Psoas muscle (tissue), 8 donors: ENCODE measurements around the gene ARHGEF17. TPM values are rescaled to one million over a fixed set of nuclear protein-coding genes. Genes with fewer than 3 reads are reported as not detected.

ENCODE experiments used
- ATAC-seq, 4 donors: fragments of 200-7000 bp; cut with Tn5 transposase; one replicate each; pipeline ENCODE4 v1.9.1; 2020; ENCODE audit warnings: moderate library complexity in 3 of 4, mild to moderate bottlenecking in 2 of 4
- DNase-seq, 2 donors: peaks; one replicate each; pipeline ENCODE4 v3.0.0-alpha.2; 2020
- H3K27ac ChIP-seq: fragments of 200-600 bp; one replicate; pipeline ENCODE4 v1.8.0; 2022
- H3K27me3 ChIP-seq, 3 donors: fragments of 200-600 bp in 1 of 3; one replicate each; pipeline versions ENCODE4 v1.6.1 to v1.8.0; 2013 to 2022; ENCODE audit warnings: low read length in 2 of 3, mild to moderate bottlenecking in 2 of 3, moderate library complexity in 1 of 3; ENCODE audit not compliant: insufficient read depth in 3 of 3
- H3K36me3 ChIP-seq, 2 donors: fragments of 200-600 bp in 1 of 2; one replicate each; pipeline versions ENCODE4 v1.6.1 to v1.8.0; 2013 to 2022; ENCODE audit warnings: low read depth in 1 of 2, mild to moderate bottlenecking in 1 of 2, moderate library complexity in 1 of 2; ENCODE audit not compliant: insufficient read depth in 1 of 2
- H3K4me1 ChIP-seq: fragments of 200-600 bp; one replicate; pipeline ENCODE4 v1.8.0; 2022
- H3K4me3 ChIP-seq: fragments of 200-600 bp; one replicate; pipeline ENCODE4 v1.8.0; 2022; ENCODE audit warnings: mild to moderate bottlenecking
- H3K9me3 ChIP-seq: fragments of 200-600 bp; one replicate; pipeline ENCODE4 v1.8.0; 2022
- WGBS, 3 donors: extraction: QIAGEN DNeasy Blood & Tissue Kit; methylation state at CpG; one replicate each; pipeline versions ENCODE4 v1.1.6 to v1.1.7; 2013; 5-methylcytosine and 5-hydroxymethylcytosine counted together
- intact Hi-C, 2 donors: fragments of 100-400 bp; cut with DNase I; formaldehyde crosslinking; loops; one replicate each; pipeline versions ENCODE4 v1.11.0 to v1.14.2; 2022
- polyA plus RNA-seq, 3 donors: library from polyadenylated mRNA; stranded (reverse); fragments of 200-250 nt; gene quantifications; one replicate each; pipeline ENCODE4 v1.2.3, GENCODE V29; 2013
- total RNA-seq, 4 donors: library from RNA; stranded (reverse); fragmentation: NEBNext Ultra II Directional in 2 of 4; extraction: Animal tissue kit (Norgen Biotek cat#: 25700) in 2 of 4; gene quantifications; one replicate each; pipeline versions ENCODE4 v1.2.1 to v1.2.4, GENCODE V29; 2021 to 2023
- TF ChIP-seq, protein P1 (sequence below): fragments of 200-600 bp; IDR thresholded peaks from one replicate; pipeline ENCODE4 v1.8.0; 2022; ENCODE audit warnings: antibody characterized with exemption
- donor health status: healthy with polysubstance abuse.
- donor health status: DM: no; HTN: no; CAD: no; lungs with moderate emphysema.
- donor health status: Bipolar disorder and iron deficiency.
- donor health status: healthy.
- donor health status: DM: yes; HTN: yes; CAD: no.
- donor health status: DM: no; HTN: no; CAD: no.
- donor health status: DM: no; HTN: no; CAD: no.
- donor health status: DM: yes; HTN: yes; CAD: no.

ARHGEF17 gene
- total and polyA plus RNA-seq, 7 donors = 5.7 to 38.4 (median 10.8) TPM

DNA sequence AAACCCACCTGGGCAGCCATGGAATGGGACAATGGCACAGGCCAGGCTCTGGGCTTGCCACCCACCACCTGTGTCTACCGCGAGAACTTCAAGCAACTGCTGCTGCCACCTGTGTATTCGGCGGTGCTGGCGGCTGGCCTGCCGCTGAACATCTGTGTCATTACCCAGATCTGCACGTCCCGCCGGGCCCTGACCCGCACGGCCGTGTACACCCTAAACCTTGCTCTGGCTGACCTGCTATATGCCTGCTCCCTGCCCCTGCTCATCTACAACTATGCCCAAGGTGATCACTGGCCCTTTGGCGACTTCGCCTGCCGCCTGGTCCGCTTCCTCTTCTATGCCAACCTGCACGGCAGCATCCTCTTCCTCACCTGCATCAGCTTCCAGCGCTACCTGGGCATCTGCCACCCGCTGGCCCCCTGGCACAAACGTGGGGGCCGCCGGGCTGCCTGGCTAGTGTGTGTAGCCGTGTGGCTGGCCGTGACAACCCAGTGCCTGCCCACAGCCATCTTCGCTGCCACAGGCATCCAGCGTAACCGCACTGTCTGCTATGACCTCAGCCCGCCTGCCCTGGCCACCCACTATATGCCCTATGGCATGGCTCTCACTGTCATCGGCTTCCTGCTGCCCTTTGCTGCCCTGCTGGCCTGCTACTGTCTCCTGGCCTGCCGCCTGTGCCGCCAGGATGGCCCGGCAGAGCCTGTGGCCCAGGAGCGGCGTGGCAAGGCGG is 11.4 kb upstream of the ARHGEF17 start:
- H3K36me3 ChIP-seq = no peaks in the 10 kb centered on the region
- TF ChIP-seq, protein P1, sequence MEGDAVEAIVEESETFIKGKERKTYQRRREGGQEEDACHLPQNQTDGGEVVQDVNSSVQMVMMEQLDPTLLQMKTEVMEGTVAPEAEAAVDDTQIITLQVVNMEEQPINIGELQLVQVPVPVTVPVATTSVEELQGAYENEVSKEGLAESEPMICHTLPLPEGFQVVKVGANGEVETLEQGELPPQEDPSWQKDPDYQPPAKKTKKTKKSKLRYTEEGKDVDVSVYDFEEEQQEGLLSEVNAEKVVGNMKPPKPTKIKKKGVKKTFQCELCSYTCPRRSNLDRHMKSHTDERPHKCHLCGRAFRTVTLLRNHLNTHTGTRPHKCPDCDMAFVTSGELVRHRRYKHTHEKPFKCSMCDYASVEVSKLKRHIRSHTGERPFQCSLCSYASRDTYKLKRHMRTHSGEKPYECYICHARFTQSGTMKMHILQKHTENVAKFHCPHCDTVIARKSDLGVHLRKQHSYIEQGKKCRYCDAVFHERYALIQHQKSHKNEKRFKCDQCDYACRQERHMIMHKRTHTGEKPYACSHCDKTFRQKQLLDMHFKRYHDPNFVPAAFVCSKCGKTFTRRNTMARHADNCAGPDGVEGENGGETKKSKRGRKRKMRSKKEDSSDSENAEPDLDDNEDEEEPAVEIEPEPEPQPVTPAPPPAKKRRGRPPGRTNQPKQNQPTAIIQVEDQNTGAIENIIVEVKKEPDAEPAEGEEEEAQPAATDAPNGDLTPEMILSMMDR = no peak
- H3K4me1 ChIP-seq = no peaks in the 10 kb centered on the region
- no peak overlapping the region for H3K4me3 ChIP-seq
- no peaks in the 10 kb centered on the region for H3K9me3 ChIP-seq
- intact Hi-C loops = loop anchor here in 1 of 2 donors (5.0 kb wide), 1 partner anchor 36 kb away; no protein-coding TSS in a partner anchor
- ATAC-seq (no peak), DNase-seq (peak in 1 of 2 donors; percentile 53)
- no peaks in the 10 kb centered on the region for H3K27me3 ChIP-seq
- H3K27ac ChIP-seq = no peak overlapping the region
- WGBS, 3 donors = 91 to 95% (median 91%) methylated on average over 35 of the region's 35 CpGs

DNA sequence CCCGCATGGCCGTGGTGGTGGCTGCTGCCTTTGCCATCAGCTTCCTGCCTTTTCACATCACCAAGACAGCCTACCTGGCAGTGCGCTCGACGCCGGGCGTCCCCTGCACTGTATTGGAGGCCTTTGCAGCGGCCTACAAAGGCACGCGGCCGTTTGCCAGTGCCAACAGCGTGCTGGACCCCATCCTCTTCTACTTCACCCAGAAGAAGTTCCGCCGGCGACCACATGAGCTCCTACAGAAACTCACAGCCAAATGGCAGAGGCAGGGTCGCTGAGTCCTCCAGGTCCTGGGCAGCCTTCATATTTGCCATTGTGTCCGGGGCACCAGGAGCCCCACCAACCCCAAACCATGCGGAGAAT is 10.9 kb upstream of the ARHGEF17 start:
- DNase-seq = peak in 1 of 2 donors; percentile 44
- Histone ChIP-seq H3K9me3 (no peaks in the 10 kb centered on the region), H3K36me3 (no peaks in the 10 kb centered on the region), H3K4me3 (no peak overlapping the region), H3K27me3 (no peaks in the 10 kb centered on the region), H3K4me1 (no peaks in the 10 kb centered on the region), H3K27ac (no peak overlapping the region)
- no peak for ATAC-seq
- intact Hi-C loops = loop anchor here in 1 of 2 donors (5.0 kb wide), 1 partner anchor 35 kb away; no protein-coding TSS in a partner anchor
- TF ChIP-seq, protein P1 = no peak
- 92 to 95% (median 94%) methylated on average over 18 of the region's 18 CpGs for WGBS, 3 donors

DNA sequence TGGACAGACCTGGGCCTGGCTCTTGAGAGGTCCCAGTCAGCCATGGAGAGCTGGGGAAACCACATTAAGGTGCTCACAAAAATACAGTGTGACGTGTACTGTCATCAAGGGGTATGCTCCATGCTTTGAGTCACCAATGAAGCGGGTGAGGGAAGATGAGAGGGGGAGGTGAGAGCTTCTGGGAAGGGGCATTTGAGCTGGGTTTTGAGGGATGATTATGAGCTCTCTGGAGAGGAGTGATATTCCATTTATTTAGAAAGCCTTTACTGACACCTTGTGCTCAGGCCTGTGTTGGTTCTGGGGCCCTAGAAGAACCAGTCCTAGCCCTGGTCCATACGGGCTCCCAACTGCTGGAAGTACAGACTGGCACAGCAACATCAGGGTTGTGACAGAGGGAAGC is 10.4 kb upstream of the ARHGEF17 start:
- ATAC-seq (no peak), DNase-seq (no peak)
- Histone ChIP-seq H3K4me1 (no peaks in the 10 kb centered on the region), H3K9me3 (no peaks in the 10 kb centered on the region), H3K27me3 (no peaks in the 10 kb centered on the region), H3K27ac (no peak overlapping the region), H3K36me3 (no peaks in the 10 kb centered on the region), H3K4me3 (no peak overlapping the region)
- WGBS, 3 donors = 76 to 93% (median 89%) methylated on average over 3 of the region's 3 CpGs
- TF ChIP-seq, protein P1 = no peak
- intact Hi-C loops = loop anchor here in 1 of 2 donors (5.0 kb wide), 1 partner anchor 35 kb away; no protein-coding TSS in a partner anchor

DNA sequence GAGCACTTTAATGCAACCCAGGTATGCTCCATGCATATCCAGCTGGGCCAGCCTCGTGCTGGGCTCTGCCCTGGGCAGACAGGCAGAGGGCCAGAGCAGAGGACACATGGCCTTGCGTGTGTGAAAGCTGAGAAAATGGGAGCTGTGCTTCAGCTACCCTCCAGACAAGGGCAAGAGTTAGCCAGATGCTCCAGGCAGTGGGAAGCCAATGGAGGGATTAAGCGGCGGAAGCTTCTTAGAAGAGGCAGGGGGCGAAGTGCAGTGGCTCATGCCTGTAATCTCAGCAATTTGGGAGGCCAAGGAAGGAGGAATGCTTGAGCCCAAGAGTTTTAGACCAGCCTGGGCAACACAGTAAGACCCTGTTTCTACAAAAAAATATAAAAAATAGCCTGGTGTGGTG is 9.8 kb upstream of the ARHGEF17 start:
- TF ChIP-seq, protein P1 = no peak
- no peak for ATAC-seq
- Histone ChIP-seq H3K36me3 (no peaks in the 10 kb centered on the region), H3K9me3 (no peaks in the 10 kb centered on the region), H3K27ac (no peak overlapping the region), H3K27me3 (no peaks in the 10 kb centered on the region), H3K4me3 (no peak overlapping the region), H3K4me1 (no peaks in the 10 kb centered on the region)
- 65 to 76% (median 75%) methylated on average over 5 of the region's 5 CpGs for WGBS, 3 donors
- intact Hi-C loops = loop anchor here in 1 of 2 donors (5.0 kb wide), 1 partner anchor 34 kb away; no protein-coding TSS in a partner anchor
- peak in 1 of 2 donors; percentile 28 for DNase-seq
